GM12872 (cell line): Measurements from ENCODE around the gene CHSY1.

Experiments
- TF ChIP-seq, protein P1 (sequence below): IDR thresholded peaks from 3 replicates; pipeline ENCODE4 v1.5.1; 2011; ENCODE audit warnings: low read depth, mild to moderate bottlenecking, low read length, moderate library complexity; ENCODE audit not compliant: insufficient read depth

CHSY1 gene

DNA sequence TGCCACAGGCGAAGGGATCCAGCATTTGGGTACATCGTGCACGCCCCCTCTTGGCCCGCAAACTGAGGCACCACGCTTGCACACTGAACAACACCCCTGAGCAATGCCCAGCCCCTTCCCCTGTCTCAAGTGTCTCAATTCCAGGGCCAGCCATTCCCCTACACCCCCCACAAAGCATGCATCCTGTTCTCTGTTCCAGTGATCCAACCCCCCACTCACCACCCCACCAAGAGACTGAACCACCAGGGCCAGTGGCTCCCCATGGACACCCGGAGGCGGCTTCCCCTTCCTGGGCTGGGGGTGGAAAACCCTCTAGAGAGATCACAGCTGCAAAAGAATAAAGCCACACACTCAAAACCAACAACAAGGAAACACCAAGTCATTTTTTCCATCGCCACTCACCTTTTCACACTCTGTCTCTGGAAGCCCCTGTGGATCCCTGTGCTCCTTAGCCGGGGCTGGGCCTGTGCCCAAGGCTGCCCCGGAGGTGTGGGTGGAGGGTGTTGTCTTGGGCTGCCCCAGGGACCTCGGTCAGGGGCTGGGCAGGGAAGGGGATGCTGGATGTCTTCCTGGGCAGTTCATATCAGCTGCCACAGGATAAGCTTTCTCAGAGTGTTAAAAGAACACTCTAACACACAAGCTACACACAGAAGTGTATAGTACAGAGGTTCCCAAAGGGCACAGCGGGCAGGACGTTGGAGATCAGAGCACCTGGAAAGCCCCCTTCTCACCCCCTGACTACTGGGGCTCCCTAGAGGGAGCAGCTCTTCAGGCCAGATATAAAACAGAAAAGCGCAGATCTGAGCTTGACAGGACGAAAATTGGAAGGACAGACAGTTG, 92.5 kb downstream of the CHSY1 start:
- TF ChIP-seq, protein P1, sequence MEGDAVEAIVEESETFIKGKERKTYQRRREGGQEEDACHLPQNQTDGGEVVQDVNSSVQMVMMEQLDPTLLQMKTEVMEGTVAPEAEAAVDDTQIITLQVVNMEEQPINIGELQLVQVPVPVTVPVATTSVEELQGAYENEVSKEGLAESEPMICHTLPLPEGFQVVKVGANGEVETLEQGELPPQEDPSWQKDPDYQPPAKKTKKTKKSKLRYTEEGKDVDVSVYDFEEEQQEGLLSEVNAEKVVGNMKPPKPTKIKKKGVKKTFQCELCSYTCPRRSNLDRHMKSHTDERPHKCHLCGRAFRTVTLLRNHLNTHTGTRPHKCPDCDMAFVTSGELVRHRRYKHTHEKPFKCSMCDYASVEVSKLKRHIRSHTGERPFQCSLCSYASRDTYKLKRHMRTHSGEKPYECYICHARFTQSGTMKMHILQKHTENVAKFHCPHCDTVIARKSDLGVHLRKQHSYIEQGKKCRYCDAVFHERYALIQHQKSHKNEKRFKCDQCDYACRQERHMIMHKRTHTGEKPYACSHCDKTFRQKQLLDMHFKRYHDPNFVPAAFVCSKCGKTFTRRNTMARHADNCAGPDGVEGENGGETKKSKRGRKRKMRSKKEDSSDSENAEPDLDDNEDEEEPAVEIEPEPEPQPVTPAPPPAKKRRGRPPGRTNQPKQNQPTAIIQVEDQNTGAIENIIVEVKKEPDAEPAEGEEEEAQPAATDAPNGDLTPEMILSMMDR = no peak

GRCh38 chr15:101158166-101159095, 93.4 kb downstream of the CHSY1 start:
- TF ChIP-seq, protein P1 = no peak

DNA sequence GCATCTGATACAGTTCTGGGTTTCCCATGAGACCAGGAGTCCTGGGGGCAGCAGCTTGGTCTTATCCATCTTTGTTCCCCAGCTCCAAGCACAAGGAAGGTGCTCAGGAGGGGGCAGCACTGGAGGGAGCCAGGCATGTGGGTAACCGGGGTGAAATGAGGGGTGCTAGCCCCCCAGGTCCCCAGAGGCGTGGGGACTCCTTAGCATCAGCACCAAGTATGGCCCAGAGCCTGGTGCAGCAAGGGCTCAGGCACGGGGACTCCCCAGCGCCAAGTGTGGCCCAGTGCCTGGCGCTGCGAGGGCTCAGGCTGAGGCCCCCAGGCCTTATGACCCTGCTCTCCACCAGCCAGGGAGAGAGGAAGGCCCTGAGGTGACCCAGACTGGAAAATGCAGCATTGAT, 94.1 kb downstream of the CHSY1 start:
- TF ChIP-seq, protein P1 = no peak

GRCh38 chr15:101156509-101157159, 95.2 kb downstream of the CHSY1 start:
- TF ChIP-seq, protein P1 = no peak

DNA sequence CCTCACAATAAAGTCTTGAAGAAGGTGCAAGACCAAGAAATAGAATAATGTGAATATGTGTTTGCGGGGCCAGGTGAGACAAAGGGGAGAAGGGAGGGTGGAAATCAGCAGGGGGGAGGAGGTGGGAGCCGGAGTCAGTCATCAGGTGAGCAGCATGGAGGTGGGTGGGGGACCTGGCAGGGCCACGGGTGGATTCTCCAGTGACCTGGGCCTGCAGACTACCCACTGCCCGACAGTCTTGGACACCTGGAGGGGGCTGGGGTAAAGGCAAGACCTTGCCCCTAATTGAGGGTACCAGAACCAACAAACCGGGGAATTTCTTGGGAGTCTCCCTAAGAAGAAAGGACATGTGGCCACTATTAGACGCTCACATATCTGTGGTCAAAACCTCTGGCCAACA, 95.8 kb downstream of the CHSY1 start:
- TF ChIP-seq, protein P1 = no peak

DNA sequence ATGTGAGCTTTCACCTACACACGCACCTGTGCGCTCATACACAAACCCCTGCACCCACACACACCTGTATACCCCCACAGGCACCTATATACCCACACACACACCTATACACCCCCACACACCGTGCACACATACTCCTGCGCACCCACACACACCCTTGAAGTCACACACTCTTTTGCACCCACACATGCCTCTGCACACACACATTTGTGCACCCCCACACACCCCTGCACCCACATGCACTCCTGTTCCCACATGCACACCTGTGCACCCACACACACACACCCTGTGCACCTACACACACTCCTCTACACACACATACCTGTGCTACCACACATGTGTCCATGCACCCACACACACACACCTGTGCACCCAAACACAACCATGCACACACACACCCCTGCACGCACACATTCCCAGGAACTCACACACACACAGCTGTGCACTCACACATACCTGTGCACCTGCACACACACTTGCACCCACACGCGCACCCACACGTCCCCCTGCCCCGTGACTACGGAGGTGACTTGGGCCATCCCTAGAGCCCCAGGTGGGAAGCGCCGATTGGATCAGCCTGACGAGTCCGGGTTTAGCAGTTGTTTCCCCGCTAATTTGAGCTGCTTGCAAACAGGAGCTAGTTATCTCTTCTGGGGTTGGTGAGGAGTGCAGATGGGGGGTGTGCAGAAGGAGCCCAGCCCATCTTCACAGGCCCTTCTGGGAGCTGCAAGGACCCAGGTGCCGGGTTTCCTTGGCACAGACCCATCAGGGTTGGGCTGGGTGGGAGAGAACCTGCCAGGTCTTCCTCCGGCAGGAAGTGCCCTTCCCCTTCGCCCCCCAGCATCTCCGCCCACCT, 97.8 kb downstream of the CHSY1 start:
- TF ChIP-seq, protein P1 = no peak
